Stimulated activated memory B cell treated with anti-CD40 and anti-IgM and Interleukin-4, amounts not matched to agents 10 μg/mL and 1 μg/mL and 100 μg/mL, for 72 hours (primary cell): ENCODE data around the gene FPR1.

ENCODE experiments used
- ATAC-seq: fragments of 150-1000 bp; cut with Tn5 transposase; 2 replicates; pipeline ENCODE4 v1.10.0; 2021
- H3K27ac Mint-ChIP-seq: one replicate; pipeline ENCODE4 v1.8.0; 2022; ENCODE audit warnings: mild to moderate bottlenecking, mixed read lengths
- H3K27me3 Mint-ChIP-seq: one replicate; pipeline ENCODE4 v1.8.0; 2022; ENCODE audit warnings: mixed read lengths
- H3K36me3 Mint-ChIP-seq: one replicate; pipeline ENCODE4 v1.8.0; 2022; ENCODE audit warnings: mixed read lengths
- H3K4me1 Mint-ChIP-seq: one replicate; pipeline ENCODE4 v1.8.0; 2022; ENCODE audit warnings: mixed read lengths
- H3K4me3 Mint-ChIP-seq: one replicate; pipeline ENCODE4 v1.8.0; 2022; ENCODE audit warnings: mild to moderate bottlenecking, moderate library complexity, mixed read lengths
- H3K9me3 Mint-ChIP-seq: one replicate; pipeline ENCODE4 v1.8.0; 2022; ENCODE audit warnings: mixed read lengths

The FPR1 gene, protein sequence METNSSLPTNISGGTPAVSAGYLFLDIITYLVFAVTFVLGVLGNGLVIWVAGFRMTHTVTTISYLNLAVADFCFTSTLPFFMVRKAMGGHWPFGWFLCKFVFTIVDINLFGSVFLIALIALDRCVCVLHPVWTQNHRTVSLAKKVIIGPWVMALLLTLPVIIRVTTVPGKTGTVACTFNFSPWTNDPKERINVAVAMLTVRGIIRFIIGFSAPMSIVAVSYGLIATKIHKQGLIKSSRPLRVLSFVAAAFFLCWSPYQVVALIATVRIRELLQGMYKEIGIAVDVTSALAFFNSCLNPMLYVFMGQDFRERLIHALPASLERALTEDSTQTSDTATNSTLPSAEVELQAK

GRCh38 chr19:51751655-51752054, at the start of gene FPR1:
Gene FPR1 (minus strand): TSS chr19:51751878. CDS start chr19:51746994, 4,884 bp downstream.
- H3K36me3 Mint-ChIP-seq: no peaks in the 10 kb centered on the region

DNA sequence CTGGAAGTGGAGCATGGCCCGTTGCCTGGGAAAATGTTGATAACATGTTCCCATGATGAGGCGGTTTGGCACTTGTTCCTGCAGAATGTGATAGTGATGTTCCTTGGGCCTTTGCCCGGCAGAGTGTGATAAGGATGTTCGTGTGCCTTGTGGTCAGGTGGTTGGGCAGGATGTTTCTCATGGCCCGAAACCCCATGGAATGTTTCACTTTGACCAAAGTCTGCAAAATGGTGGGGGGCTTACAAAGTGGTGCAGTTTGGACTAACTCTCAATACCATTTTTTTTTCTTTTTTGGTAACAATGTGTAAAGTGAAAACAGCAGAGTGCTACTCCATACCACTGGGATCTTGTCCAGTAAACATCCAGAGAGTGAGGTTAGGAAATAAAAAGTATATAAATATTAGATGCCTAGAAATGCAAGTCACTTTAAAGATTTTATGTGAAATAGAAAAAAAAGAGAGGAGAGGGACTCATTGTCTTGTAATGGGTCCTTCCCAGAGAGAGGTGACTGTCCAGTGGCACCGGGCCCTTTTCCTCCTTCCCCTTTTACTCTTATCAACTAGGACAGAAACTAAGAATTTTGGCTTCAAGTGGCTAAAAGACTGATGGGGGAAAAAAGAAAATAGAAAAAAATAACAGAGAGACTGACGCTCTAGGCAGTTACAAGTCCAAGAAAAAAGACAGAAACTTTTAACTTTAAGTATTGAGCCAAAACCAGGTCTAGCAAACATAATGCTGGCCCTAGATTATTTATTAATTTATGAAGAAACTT, 49.0 kb upstream of the FPR1 start:
- no peak overlapping the region for H3K4me3 Mint-ChIP-seq
- no peaks in the 10 kb centered on the region for H3K36me3 Mint-ChIP-seq
- no peak overlapping the region for H3K27ac Mint-ChIP-seq
- H3K27me3 Mint-ChIP-seq: peaks cover 17% of the 10 kb centered on the region
- ATAC-seq: no peak
- peaks cover 20% of the 10 kb centered on the region for H3K9me3 Mint-ChIP-seq
- H3K4me1 Mint-ChIP-seq: no peaks in the 10 kb centered on the region

More at GRCh38 chr19:51751655-51752054, at the start of gene FPR1:
- Mint-ChIP-seq H3K4me1 (peaks cover 15% of the 10 kb centered on the region), H3K4me3 (no peak within 1 kb of the TSS), H3K9me3 (peaks cover 20% of the 10 kb centered on the region), H3K27me3 (peaks cover 9% of the 10 kb centered on the region), H3K27ac (peak within 1 kb of the TSS; percentile 35)
- ATAC-seq: peak; percentile 81

DNA sequence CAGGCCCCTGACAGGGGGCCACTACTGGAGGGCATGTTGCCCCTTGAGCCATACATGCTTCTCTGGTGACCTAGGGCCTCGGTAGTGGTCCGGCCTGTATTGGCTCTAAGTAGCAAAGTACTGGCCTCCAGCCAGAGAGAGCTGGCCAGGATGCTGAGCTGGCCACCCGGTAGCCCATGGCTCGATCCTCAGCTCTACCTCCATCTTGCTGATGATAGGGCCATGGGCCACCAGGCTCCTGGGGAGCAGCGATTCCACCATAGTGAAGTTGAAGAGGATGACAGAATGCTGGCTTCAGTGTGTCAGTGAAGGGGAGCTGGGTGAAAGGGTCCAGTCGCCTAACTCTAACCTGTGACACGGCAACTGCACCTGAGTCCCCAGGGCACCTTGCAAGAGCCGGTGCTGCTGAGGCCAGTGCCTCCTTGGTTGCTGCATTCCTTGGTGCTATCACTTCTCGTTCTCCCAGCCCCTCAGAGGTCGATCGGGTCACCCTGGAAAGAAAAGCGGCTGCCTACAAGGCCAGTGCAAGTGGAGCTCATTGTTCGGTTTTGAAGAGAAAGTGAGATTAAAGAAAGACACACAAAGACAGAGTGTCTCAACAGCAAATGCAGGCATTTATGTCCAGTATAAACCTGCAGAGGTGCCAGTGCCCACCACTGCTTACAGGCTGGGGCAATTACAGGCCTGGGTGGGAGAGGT, 48.2 kb upstream of the FPR1 start:
- Mint-ChIP-seq H3K27me3 (peaks cover 18% of the 10 kb centered on the region), H3K27ac (no peak overlapping the region), H3K4me3 (no peak overlapping the region), H3K9me3 (peaks cover 20% of the 10 kb centered on the region), H3K4me1 (no peaks in the 10 kb centered on the region), H3K36me3 (no peaks in the 10 kb centered on the region)
- ATAC-seq: no peak

- Mint-ChIP-seq H3K27me3 (peaks cover 18% of the 10 kb centered on the region), H3K36me3 (no peaks in the 10 kb centered on the region), H3K27ac (no peak overlapping the region), H3K4me3 (no peak overlapping the region), H3K4me1 (no peaks in the 10 kb centered on the region), H3K9me3 (peaks cover 18% of the 10 kb centered on the region)
- no peak for ATAC-seq
Observed at GRCh38 chr19:51799034-51799773, 47.5 kb upstream of the FPR1 start.

- H3K27me3 Mint-ChIP-seq: peaks cover 18% of the 10 kb centered on the region
- no peak overlapping the region for H3K4me3 Mint-ChIP-seq
- no peaks in the 10 kb centered on the region for H3K36me3 Mint-ChIP-seq
- no peak for ATAC-seq
- H3K27ac Mint-ChIP-seq: no peak overlapping the region
- no peaks in the 10 kb centered on the region for H3K4me1 Mint-ChIP-seq
- peaks cover 15% of the 10 kb centered on the region for H3K9me3 Mint-ChIP-seq
Observed at GRCh38 chr19:51798062-51798461, 46.4 kb upstream of the FPR1 start.

DNA sequence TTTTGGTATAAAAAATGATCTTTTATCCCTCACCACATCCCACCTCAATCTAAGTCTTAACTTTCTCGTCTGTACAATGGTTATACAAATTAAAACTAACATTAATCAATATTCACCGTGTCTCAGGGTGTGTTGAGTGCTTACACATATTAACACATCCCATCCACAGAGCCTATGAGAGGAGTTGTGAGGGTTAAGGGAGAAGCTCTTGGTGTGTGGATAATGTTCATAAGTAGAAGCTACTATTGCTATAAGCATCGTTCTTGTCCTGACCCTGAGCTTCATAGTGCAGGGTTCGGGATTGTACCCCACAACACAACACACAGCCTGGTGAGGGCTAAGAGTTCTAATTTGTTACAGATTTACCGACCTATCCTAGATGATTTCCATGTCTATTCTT, 45.8 kb upstream of the FPR1 start:
- Mint-ChIP-seq H3K4me3 (no peak overlapping the region), H3K4me1 (no peaks in the 10 kb centered on the region), H3K9me3 (peaks cover 15% of the 10 kb centered on the region), H3K36me3 (no peaks in the 10 kb centered on the region), H3K27me3 (peaks cover 18% of the 10 kb centered on the region), H3K27ac (no peak overlapping the region)
- no peak for ATAC-seq

- Mint-ChIP-seq H3K4me3 (no peak overlapping the region), H3K36me3 (no peaks in the 10 kb centered on the region), H3K27me3 (peaks cover 18% of the 10 kb centered on the region), H3K4me1 (no peaks in the 10 kb centered on the region), H3K9me3 (peaks cover 15% of the 10 kb centered on the region), H3K27ac (no peak overlapping the region)
- no peak for ATAC-seq
Observed at GRCh38 chr19:51796195-51796679, 44.6 kb upstream of the FPR1 start.

GRCh38 chr19:51794885-51795490, 43.3 kb upstream of the FPR1 start, which contains the start of gene FPR3:
Gene FPR3 (plus strand): TSS chr19:51795157. CDS start chr19:51823749, 28,592 bp downstream.
- Mint-ChIP-seq H3K9me3 (peaks cover 13% of the 10 kb centered on the region), H3K27ac (no peak within 1 kb of the TSS), H3K27me3 (peaks cover 18% of the 10 kb centered on the region), H3K4me3 (no peak within 1 kb of the TSS), H3K4me1 (no peaks in the 10 kb centered on the region), H3K36me3 (no peaks in the 10 kb centered on the region)
- no peak for ATAC-seq

- H3K27me3 Mint-ChIP-seq: peaks cover 18% of the 10 kb centered on the region
- H3K4me3 Mint-ChIP-seq: no peak overlapping the region
- H3K36me3 Mint-ChIP-seq: no peaks in the 10 kb centered on the region
- no peaks in the 10 kb centered on the region for H3K4me1 Mint-ChIP-seq
- H3K27ac Mint-ChIP-seq: no peak overlapping the region
- peaks cover 12% of the 10 kb centered on the region for H3K9me3 Mint-ChIP-seq
- no peak for ATAC-seq
Observed at GRCh38 chr19:51793994-51794393, 42.3 kb upstream of the FPR1 start.

DNA sequence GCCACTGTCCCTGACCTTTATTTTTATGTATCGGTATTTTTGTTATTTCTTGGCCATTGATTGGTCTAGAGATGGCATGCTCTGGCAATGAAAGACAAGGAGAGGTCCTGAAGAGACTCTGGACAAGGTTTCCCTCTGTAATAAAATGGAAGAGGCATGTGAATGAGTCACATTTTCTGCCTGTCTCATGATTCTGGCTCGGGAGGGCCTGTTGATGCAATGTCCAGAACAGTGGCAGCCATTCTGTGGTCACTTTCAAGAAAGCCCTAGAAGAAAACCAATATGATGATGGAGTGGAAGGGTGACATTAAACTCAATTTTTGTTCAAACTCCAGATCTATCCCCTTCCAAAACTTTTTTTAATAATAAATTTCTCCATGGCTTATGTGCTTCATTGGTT, 41.3 kb upstream of the FPR1 start:
- H3K27ac Mint-ChIP-seq: no peak overlapping the region
- ATAC-seq: no peak
- H3K9me3 Mint-ChIP-seq: peaks cover 13% of the 10 kb centered on the region
- no peaks in the 10 kb centered on the region for H3K36me3 Mint-ChIP-seq
- H3K4me3 Mint-ChIP-seq: no peak overlapping the region
- no peaks in the 10 kb centered on the region for H3K4me1 Mint-ChIP-seq
- peaks cover 18% of the 10 kb centered on the region for H3K27me3 Mint-ChIP-seq

DNA sequence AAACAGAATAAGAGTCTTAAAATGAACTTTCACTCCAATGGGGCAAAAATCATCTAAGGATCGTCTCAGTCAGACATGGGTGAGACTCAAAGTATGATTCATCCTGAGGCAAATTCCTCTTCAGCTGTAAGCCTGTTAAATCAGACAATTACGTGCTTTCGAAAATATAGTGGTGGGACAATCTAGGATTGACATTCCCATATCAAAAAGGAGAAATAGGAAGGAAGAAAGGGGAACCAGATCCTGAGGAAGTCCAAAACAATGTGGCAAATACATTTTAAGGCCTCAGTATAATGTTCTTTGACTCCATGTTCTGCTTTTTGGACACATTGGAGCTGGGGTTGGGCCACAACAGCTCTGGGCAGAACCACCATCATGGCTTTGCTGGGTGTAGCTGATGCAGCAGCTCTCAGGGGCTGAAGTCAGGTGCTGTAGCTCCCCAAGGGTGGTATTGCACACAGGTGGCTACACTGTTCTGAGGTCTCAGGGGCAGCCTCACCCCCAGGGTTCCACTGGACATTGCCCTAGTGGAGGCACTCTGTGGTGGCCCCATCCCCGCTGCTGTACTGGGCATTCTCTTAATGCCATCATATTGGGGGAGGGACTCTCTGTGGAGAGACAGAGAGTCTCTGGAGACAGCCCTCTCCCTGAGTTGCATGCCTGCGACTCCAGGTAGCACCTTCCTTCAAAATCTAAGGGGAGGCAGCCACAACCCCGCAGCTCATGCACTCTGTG, 37.5 kb upstream of the FPR1 start:
- no peaks in the 10 kb centered on the region for H3K4me1 Mint-ChIP-seq
- no peaks in the 10 kb centered on the region for H3K36me3 Mint-ChIP-seq
- ATAC-seq: no peak
- no peak overlapping the region for H3K4me3 Mint-ChIP-seq
- H3K9me3 Mint-ChIP-seq: peaks cover 9% of the 10 kb centered on the region
- H3K27me3 Mint-ChIP-seq: no peaks in the 10 kb centered on the region
- no peak overlapping the region for H3K27ac Mint-ChIP-seq

GRCh38 chr19:51788029-51788428, 36.4 kb upstream of the FPR1 start:
- H3K9me3 Mint-ChIP-seq: peaks cover 9% of the 10 kb centered on the region
- no peaks in the 10 kb centered on the region for H3K36me3 Mint-ChIP-seq
- H3K4me1 Mint-ChIP-seq: no peaks in the 10 kb centered on the region
- ATAC-seq: no peak
- H3K27me3 Mint-ChIP-seq: no peaks in the 10 kb centered on the region
- no peak overlapping the region for H3K27ac Mint-ChIP-seq
- no peak overlapping the region for H3K4me3 Mint-ChIP-seq

- no peak overlapping the region for H3K27ac Mint-ChIP-seq
- H3K4me1 Mint-ChIP-seq: no peaks in the 10 kb centered on the region
- H3K4me3 Mint-ChIP-seq: no peak overlapping the region
- no peak for ATAC-seq
- H3K36me3 Mint-ChIP-seq: no peaks in the 10 kb centered on the region
- peaks cover 5% of the 10 kb centered on the region for H3K27me3 Mint-ChIP-seq
- peaks cover 11% of the 10 kb centered on the region for H3K9me3 Mint-ChIP-seq
Observed at GRCh38 chr19:51786646-51787494, 35.2 kb upstream of the FPR1 start.
